ENCODE results near the gene ANTXR1. TPM values are rescaled to one million over a fixed set of nuclear protein-coding genes. Genes with fewer than 3 reads are reported as not detected.

ANTXR1 gene
- total and polyA plus RNA-seq, 2 donors from 2014 or later: 7.0 to 42.6 TPM

GRCh38 chr2:69205076-69205475, 192.1 kb downstream of the ANTXR1 start:
- intact Hi-C loops (cut with DNase I): no loop called here
- DNase-seq (no peak), FAIRE-seq (no peak)
- H3K36me3 ChIP-seq (ENCODE audit: control insufficient read depth in 2 of 3, insufficient read depth in 3 of 3, low read length in 3 of 3): no peaks in the 10 kb centered on the region
- no peaks in the 10 kb centered on the region for H3K27me3 ChIP-seq (ENCODE audit: control insufficient read depth, insufficient read depth, low read length)
- no peak overlapping the region for H3K4me3 ChIP-seq (ENCODE audit: low read length in 3 of 3)
- no peaks in the 10 kb centered on the region for H3K4me1 ChIP-seq (ENCODE audit: control insufficient read depth in 2 of 3, insufficient read depth in 2 of 3, low read depth in 1 of 3, low read length in 3 of 3)
- no peak overlapping the region for H3K9ac ChIP-seq (ENCODE audit: low read length in 3 of 3)
- H3K9me3 ChIP-seq (ENCODE audit: control insufficient read depth in 2 of 3, insufficient read depth in 1 of 3, low read length in 3 of 3): no peaks in the 10 kb centered on the region
- H3K27ac ChIP-seq (ENCODE audit: low read depth in 2 of 2, low read length in 2 of 2): no peak overlapping the region
- TF ChIP-seq CTCF (IDR thresholded peaks at IDR 0.05; ENCODE audit: borderline replicate concordance, extremely low read depth, insufficient read depth): no peak

GRCh38 chr2:69205491-69205890, 192.5 kb downstream of the ANTXR1 start:
- intact Hi-C loops (cut with DNase I): no loop called here

GRCh38 chr2:69208023-69208595, 195.1 kb downstream of the ANTXR1 start:
- Histone ChIP-seq H3K9me3 (ENCODE audit: control insufficient read depth in 2 of 3, insufficient read depth in 1 of 3, low read length in 3 of 3) (no peaks in the 10 kb centered on the region), H3K4me3 (ENCODE audit: low read length in 3 of 3) (no peak overlapping the region), H3K36me3 (ENCODE audit: control insufficient read depth in 2 of 3, insufficient read depth in 3 of 3, low read length in 3 of 3) (no peaks in the 10 kb centered on the region), H3K27ac (ENCODE audit: low read depth in 2 of 2, low read length in 2 of 2) (no peak overlapping the region), H3K27me3 (ENCODE audit: control insufficient read depth, insufficient read depth, low read length) (no peaks in the 10 kb centered on the region), H3K4me1 (ENCODE audit: control insufficient read depth in 2 of 3, insufficient read depth in 2 of 3, low read depth in 1 of 3, low read length in 3 of 3) (no peaks in the 10 kb centered on the region), H3K9ac (ENCODE audit: low read length in 3 of 3) (no peak overlapping the region)
- FAIRE-seq (no peak), DNase-seq (no peak)
- no peak for TF ChIP-seq CTCF (IDR thresholded peaks at IDR 0.05; ENCODE audit: borderline replicate concordance, extremely low read depth, insufficient read depth)
- intact Hi-C loops (cut with DNase I): no loop called here

More at GRCh38 chr2:69205491-69205890, 192.5 kb downstream of the ANTXR1 start:
- TF ChIP-seq CTCF (IDR thresholded peaks at IDR 0.05; ENCODE audit: borderline replicate concordance, extremely low read depth, insufficient read depth): no peak
- no peaks in the 10 kb centered on the region for H3K27me3 ChIP-seq (ENCODE audit: control insufficient read depth, insufficient read depth, low read length)
- H3K36me3 ChIP-seq (ENCODE audit: control insufficient read depth in 2 of 3, insufficient read depth in 3 of 3, low read length in 3 of 3): no peaks in the 10 kb centered on the region
- H3K4me1 ChIP-seq (ENCODE audit: control insufficient read depth in 2 of 3, insufficient read depth in 2 of 3, low read depth in 1 of 3, low read length in 3 of 3): no peaks in the 10 kb centered on the region
- DNase-seq (no peak), FAIRE-seq (no peak)
- no peaks in the 10 kb centered on the region for H3K9me3 ChIP-seq (ENCODE audit: control insufficient read depth in 2 of 3, insufficient read depth in 1 of 3, low read length in 3 of 3)
- H3K27ac ChIP-seq (ENCODE audit: low read depth in 2 of 2, low read length in 2 of 2): no peak overlapping the region
- H3K9ac ChIP-seq (ENCODE audit: low read length in 3 of 3): no peak overlapping the region
- H3K4me3 ChIP-seq (ENCODE audit: low read length in 3 of 3): no peak overlapping the region

- no peak for FAIRE-seq
- Histone ChIP-seq H3K27me3 (ENCODE audit: control insufficient read depth, insufficient read depth, low read length) (no peaks in the 10 kb centered on the region), H3K9me3 (ENCODE audit: control insufficient read depth in 2 of 3, insufficient read depth in 1 of 3, low read length in 3 of 3) (no peaks in the 10 kb centered on the region), H3K36me3 (ENCODE audit: control insufficient read depth in 2 of 3, insufficient read depth in 3 of 3, low read length in 3 of 3) (no peaks in the 10 kb centered on the region), H3K27ac (ENCODE audit: low read depth in 2 of 2, low read length in 2 of 2) (no peak overlapping the region), H3K9ac (ENCODE audit: low read length in 3 of 3) (no peak overlapping the region), H3K4me3 (ENCODE audit: low read length in 3 of 3) (no peak overlapping the region), H3K4me1 (ENCODE audit: control insufficient read depth in 2 of 3, insufficient read depth in 2 of 3, low read depth in 1 of 3, low read length in 3 of 3) (no peaks in the 10 kb centered on the region)
- intact Hi-C loops (cut with DNase I): no loop called here
- no peak for DNase-seq
- no peak for TF ChIP-seq CTCF (IDR thresholded peaks at IDR 0.05; ENCODE audit: borderline replicate concordance, extremely low read depth, insufficient read depth)
These were observed 196.5 kb downstream of the ANTXR1 start for GRCh38 chr2:69209482-69209881.
